Transverse colon (tissue), 4 donors: ENCODE measurements around the gene ARMC5. TPM values are rescaled to one million over a fixed set of nuclear protein-coding genes. Genes with fewer than 3 reads are reported as not detected.

ENCODE experiments used
- DNase-seq: peaks from one replicate; pipeline ENCODE4 v3.0.0-alpha.2; 2019
- H3K27ac ChIP-seq, 4 donors: fragments of 200-600 bp; sonication (generic); 2 replicates each; pipeline ENCODE4 v1.5.1; 2016 to 2018; ENCODE audit warnings: inconsistent platforms in 4 of 4
- H3K27me3 ChIP-seq: fragments of 200-600 bp; sonication (generic); 2 replicates; pipeline ENCODE4 v1.5.1; 2017; ENCODE audit warnings: inconsistent platforms
- H3K36me3 ChIP-seq, 4 donors: fragments of 200-600 bp; sonication (generic); 2 replicates each; pipeline ENCODE4 v1.5.1; 2017 to 2019; ENCODE audit warnings: inconsistent platforms in 4 of 4
- H3K4me1 ChIP-seq, 4 donors: fragments of 200-600 bp; sonication (generic); 2 replicates each; pipeline ENCODE4 v1.5.1; 2017 to 2020; ENCODE audit warnings: inconsistent platforms in 4 of 4
- H3K4me3 ChIP-seq, 4 donors: fragments of 200-600 bp; sonication (generic); 1 replicate in 1 of 4; 2 replicates in 3 of 4; pipeline versions ENCODE4 v1.5.1 to v1.6.1; 2017 to 2019; ENCODE audit warnings: inconsistent platforms in 4 of 4
- H3K9me3 ChIP-seq, 2 donors: fragments of 200-600 bp; sonication (generic); 2 replicates each; pipeline ENCODE4 v1.5.1; 2017 to 2019; ENCODE audit warnings: inconsistent platforms in 2 of 2
- EP300 ChIP-seq: sonication (generic); formaldehyde crosslinking; IDR thresholded peaks from one replicate; pipeline ENCODE4 v1.6.1; 2017; ENCODE audit warnings: antibody characterized with exemption, low read depth
- POLR2A ChIP-seq: fragments of 450-650 bp; IDR thresholded peaks from one replicate; pipeline ENCODE4 v1.6.1; 2016; ENCODE audit warnings: antibody characterized with exemption, mild to moderate bottlenecking, moderate library complexity
- POLR2AphosphoS5 ChIP-seq, 3 donors: sonication (generic); formaldehyde crosslinking; IDR thresholded peaks; one replicate each; pipeline ENCODE4 v1.6.1; 2016; ENCODE audit warnings: antibody characterized with exemption in 3 of 3
- WGBS, 2 donors: methylation state at CpG; one replicate each; pipeline ENCODE4 v1.1.5; 2018; ENCODE audit warnings: low coverage in 1 of 2; 5-methylcytosine and 5-hydroxymethylcytosine counted together
- in situ Hi-C, 4 donors: fragments of 200-750 bp; cut with MboI; loops; one replicate each; pipeline versions ENCODE4 v1.15.0 to v1.15.1; 2017; ENCODE audit warnings: low sequenced_read_pairs in 3 of 4, low pct_ligation_motif_present in 1 of 4, low pct_unique_long_range_greater_than_20kb in 1 of 4
- intact Hi-C: fragments of 100-400 bp; cut with DNase I; formaldehyde crosslinking; loops from one replicate; pipeline ENCODE4 v1.15.1; 2023; ENCODE audit warnings: low total_unique reads
- total RNA-seq, 4 donors: library from RNA; depleted of rRNA; stranded (reverse); fragments of >200 nt; gene quantifications; one replicate each; pipeline ENCODE4 v1.1.0, GENCODE V29; 2016
- TF ChIP-seq, protein P1 (sequence below), 5 experiments: fragments of 200-600 bp in 3 of 5; fragments of 450-650 bp in 2 of 5; sonication (generic) in 3 of 5; IDR thresholded peaks; 1 replicate in 2 of 5; 2 replicates in 3 of 5; pipeline ENCODE4 v1.5.1; 2016 to 2017; ENCODE audit warnings: antibody characterized with exemption in 5 of 5, inconsistent platforms in 3 of 5, mild to moderate bottlenecking in 2 of 5, moderate library complexity in 1 of 5

The ARMC5 gene
- total RNA-seq, 4 donors from 2014 or later: 3.2 to 17.6 (median 8.4) TPM

DNA sequence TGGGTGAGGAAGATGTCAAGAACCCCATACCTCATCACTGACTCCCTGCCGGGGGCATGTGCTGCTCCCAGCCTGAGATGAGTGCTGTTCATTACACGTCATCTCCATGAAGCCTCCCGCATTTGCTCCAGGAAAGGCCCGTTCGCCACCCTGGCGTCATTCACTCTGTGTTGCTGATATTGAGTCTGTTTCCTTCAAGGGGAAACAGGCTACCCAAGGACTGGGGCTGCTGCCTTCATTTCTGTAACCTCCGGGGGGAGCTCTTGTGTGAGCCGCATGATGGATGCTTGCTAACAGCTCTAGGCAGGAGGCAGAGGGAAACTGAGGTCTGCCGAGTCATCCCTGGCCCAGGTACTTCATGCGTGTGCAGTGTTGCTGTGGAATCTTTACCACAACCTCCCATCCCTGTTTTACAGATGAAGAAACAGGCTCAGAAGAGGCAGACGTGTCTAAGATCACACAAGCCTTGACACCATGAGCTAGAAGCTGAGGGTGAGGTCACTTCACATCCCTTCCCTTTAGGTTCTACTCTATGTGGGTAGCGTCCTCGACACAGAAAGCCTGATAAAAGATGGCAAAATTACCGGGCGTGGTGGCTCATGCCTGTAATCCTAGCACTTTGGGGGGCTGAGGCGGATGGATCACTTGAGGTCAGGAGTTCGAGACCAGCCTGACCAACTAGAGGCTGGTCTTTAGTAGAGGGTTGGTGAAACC is 3.5 kb upstream of the ARMC5 start:
- in situ Hi-C loops: loop anchor here in 2 of 4 donors (25.0 kb wide), 2 partner anchors 432 to 468 kb away; partner anchors contain the start of gene HSD3B7 (in 1 of the 2)

DNA sequence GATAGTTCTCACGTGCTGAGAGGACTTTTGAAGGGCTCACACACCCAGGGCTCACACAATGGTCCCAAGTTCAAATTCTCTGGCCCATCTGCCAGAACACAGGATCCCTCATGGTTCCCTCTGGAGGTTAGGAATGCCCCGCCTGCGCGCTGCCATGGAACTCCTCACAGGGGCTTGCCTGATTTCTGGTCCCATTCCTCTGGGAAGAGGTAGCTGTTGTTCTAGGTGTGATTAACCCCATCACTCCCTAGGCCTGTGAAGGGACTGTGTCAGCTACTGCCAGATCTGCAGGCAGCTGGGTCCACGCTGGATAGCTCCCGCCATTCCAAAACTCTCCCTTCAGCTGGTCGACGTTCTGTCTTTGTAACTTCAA is 2.3 kb upstream of the ARMC5 start:
- WGBS, 2 donors: 77% methylated on average over 8 of the region's 8 CpGs; no CpG with 5 or more reads in 1 of the 2 donors
- Histone ChIP-seq H3K27ac (peak overlapping the region in 2 of 4 donors; percentile 97 to 99), H3K4me1 (peaks cover 41 to 71% (median 64%) of the 10 kb centered on the region in 4 donors), H3K27me3 (no peaks in the 10 kb centered on the region), H3K36me3 (no peaks in the 10 kb centered on the region), H3K4me3 (no peak overlapping the region), H3K9me3 (no peaks in the 10 kb centered on the region)
- intact Hi-C loops (no loop called here), in situ Hi-C loops (loop anchor here in 2 of 4 donors (25.0 kb wide), 2 partner anchors 430 to 470 kb away; partner anchors contain the start of gene HSD3B7 (in 1 of the 2))
- TF ChIP-seq EP300: no peak
- DNase-seq: no peak

More for the DNA sequence above, 3.5 kb upstream of the ARMC5 start:
- Histone ChIP-seq H3K27me3 (no peaks in the 10 kb centered on the region), H3K27ac (no peak overlapping the region), H3K36me3 (no peaks in the 10 kb centered on the region), H3K4me1 (peaks cover 44 to 79% (median 68%) of the 10 kb centered on the region in 4 donors), H3K4me3 (no peak overlapping the region), H3K9me3 (no peaks in the 10 kb centered on the region)
- DNase-seq: no peak
- intact Hi-C loops: no loop called here
- WGBS, 2 donors: 72% methylated on average over 17 of the region's 17 CpGs; no CpG with 5 or more reads in 1 of the 2 donors
- TF ChIP-seq POLR2A (no peak), POLR2AphosphoS5 (IDR thresholded peaks at IDR 0.05) (no peak), EP300 (no peak)
- TF ChIP-seq, protein P1, sequence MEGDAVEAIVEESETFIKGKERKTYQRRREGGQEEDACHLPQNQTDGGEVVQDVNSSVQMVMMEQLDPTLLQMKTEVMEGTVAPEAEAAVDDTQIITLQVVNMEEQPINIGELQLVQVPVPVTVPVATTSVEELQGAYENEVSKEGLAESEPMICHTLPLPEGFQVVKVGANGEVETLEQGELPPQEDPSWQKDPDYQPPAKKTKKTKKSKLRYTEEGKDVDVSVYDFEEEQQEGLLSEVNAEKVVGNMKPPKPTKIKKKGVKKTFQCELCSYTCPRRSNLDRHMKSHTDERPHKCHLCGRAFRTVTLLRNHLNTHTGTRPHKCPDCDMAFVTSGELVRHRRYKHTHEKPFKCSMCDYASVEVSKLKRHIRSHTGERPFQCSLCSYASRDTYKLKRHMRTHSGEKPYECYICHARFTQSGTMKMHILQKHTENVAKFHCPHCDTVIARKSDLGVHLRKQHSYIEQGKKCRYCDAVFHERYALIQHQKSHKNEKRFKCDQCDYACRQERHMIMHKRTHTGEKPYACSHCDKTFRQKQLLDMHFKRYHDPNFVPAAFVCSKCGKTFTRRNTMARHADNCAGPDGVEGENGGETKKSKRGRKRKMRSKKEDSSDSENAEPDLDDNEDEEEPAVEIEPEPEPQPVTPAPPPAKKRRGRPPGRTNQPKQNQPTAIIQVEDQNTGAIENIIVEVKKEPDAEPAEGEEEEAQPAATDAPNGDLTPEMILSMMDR (IDR thresholded peaks at IDR 0.05): peak in 2 of 5 experiments; percentile 10 to 14

- Histone ChIP-seq H3K9me3 (no peaks in the 10 kb centered on the region), H3K27me3 (no peaks in the 10 kb centered on the region), H3K27ac (peak overlapping the region; percentile 97 to 99 (median 98)), H3K36me3 (no peaks in the 10 kb centered on the region), H3K4me3 (peak overlapping the region; percentile 73 to 97 (median 78)), H3K4me1 (peaks cover 31 to 58% (median 52%) of the 10 kb centered on the region in 4 donors)
- in situ Hi-C loops (loop anchor here in 2 of 4 donors (25.0 kb wide), 2 partner anchors 429 to 471 kb away; partner anchors contain the start of gene HSD3B7 (in 1 of the 2)), intact Hi-C loops (no loop called here)
- TF ChIP-seq POLR2A (peak; percentile 8), EP300 (no peak), POLR2AphosphoS5 (IDR thresholded peaks at IDR 0.05) (peak in 2 of 3 donors; percentile 45 to 67)
- TF ChIP-seq, protein P1 (IDR thresholded peaks at IDR 0.05): peak in 4 of 5 experiments; percentile 10 to 46 (median 30)
- 3% methylated on average over 19 of the region's 42 CpGs; no CpG with 5 or more reads in 1 of the 2 donors for WGBS, 2 donors
- peak; percentile 72 for DNase-seq
Observed at GRCh38 chr16:31458073-31458843, 1.0 kb upstream of the ARMC5 start.

DNA sequence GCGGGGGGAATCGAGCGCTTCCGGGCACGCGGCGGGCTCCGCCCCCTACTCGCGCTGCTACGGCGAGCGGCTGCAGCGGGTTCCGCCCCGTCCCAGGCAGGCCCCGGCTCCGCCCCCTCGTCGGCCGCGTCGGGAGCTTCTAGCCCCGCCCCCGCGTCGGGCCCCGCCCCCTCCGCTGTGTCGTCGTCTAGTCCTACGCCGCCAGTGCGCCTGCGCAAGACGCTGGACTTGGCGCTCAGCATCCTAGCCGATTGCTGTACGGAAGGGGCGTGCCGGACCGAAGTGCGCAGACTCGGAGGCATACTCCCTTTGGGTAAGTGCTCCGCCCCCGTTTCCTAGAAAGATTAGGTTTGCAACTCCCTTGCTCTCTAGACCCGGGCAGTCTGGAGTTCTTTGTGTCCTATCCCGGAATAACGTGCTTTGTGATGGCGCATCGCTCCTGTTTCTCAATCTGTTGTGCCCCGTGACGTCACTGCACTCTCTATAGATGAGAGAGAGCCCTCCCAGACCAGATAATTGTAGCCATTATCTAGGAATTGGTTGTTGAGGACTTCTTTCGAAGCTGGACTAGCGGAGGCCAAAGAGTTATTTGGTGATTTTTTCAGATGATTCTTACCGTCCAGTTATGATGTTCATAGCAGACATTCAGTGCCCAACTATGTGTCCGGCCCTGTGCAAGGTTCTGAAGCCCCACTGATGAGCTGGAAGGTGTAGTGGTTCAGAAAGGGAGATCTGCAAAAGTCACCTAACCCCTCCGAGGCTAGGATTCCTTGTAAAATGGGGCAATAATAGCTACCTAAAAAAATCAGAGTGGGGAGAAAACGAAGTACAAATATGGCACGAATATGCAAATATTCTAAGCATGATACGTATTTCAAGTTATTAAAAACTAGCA is 633 bp downstream of the ARMC5 start:
- TF ChIP-seq EP300 (no peak), POLR2AphosphoS5 (IDR thresholded peaks at IDR 0.05) (peak; percentile 10 to 89 (median 58)), POLR2A (no peak)
- TF ChIP-seq, protein P1 (IDR thresholded peaks at IDR 0.05): no peak
- intact Hi-C loops (no loop called here), in situ Hi-C loops (loop anchor here in 2 of 4 donors (25.0 kb wide), 2 partner anchors 427 to 473 kb away; partner anchors contain the start of gene HSD3B7 (in 1 of the 2))
- Histone ChIP-seq H3K4me3 (peak overlapping the region; percentile 73 to 97 (median 78)), H3K27me3 (no peaks in the 10 kb centered on the region), H3K27ac (peak overlapping the region; percentile 97 to 99 (median 98)), H3K9me3 (no peaks in the 10 kb centered on the region), H3K4me1 (peaks cover 25 to 42% (median 39%) of the 10 kb centered on the region in 4 donors), H3K36me3 (peaks cover 0 to 4% (median 2%) of the 10 kb centered on the region in 4 donors)
- 2 to 7% methylated on average over 7 to 45 of the region's 61 CpGs for WGBS, 2 donors
- peak; percentile 100 for DNase-seq
